Activated CD8-positive, alpha-beta T cell treated with anti-CD3 and anti-CD28 coated beads for 36 hours (primary cell): ENCODE results near the gene NOTCH2. TPM values are rescaled to one million over a fixed set of nuclear protein-coding genes. Genes with fewer than 3 reads are reported as not detected.

Experiments
- ATAC-seq: fragments of 200-7000 bp; cut with Tn5 transposase; one replicate; pipeline ENCODE4 v1.10.0; 2021; ENCODE audit warnings: mild to moderate bottlenecking, moderate library complexity
- CTCF ChIA-PET: fragments of 350-600 bp; sonication (Branson Sonifier 250); formaldehyde crosslinking; loops from one replicate; lab custom pipeline; 2021; ENCODE audit warnings: antibody characterized with exemption; lab: Charles Lee
- POLR2A ChIA-PET: fragments of 350-600 bp; sonication (Branson Sonifier 250); formaldehyde crosslinking; loops from one replicate; lab custom pipeline; 2021; ENCODE audit warnings: antibody characterized with exemption; lab: Charles Lee
- DNase-seq: peaks from one replicate; pipeline ENCODE4 v3.0.0-alpha.2; 2020
- H3K27ac Mint-ChIP-seq: one replicate; pipeline ENCODE4 v1.8.0; 2021; ENCODE audit warnings: mild to moderate bottlenecking, mixed read lengths
- H3K27me3 Mint-ChIP-seq: one replicate; pipeline ENCODE4 v1.8.0; 2021; ENCODE audit warnings: mixed read lengths
- H3K36me3 Mint-ChIP-seq: one replicate; pipeline ENCODE4 v1.8.0; 2021; ENCODE audit warnings: low read depth, mixed read lengths
- H3K4me1 Mint-ChIP-seq: one replicate; pipeline ENCODE4 v1.8.0; 2021; ENCODE audit warnings: low read depth, mixed read lengths
- H3K4me3 Mint-ChIP-seq: one replicate; pipeline ENCODE4 v1.8.0; 2021; ENCODE audit warnings: mild to moderate bottlenecking, moderate library complexity, mixed read lengths
- H3K9me3 Mint-ChIP-seq: one replicate; pipeline ENCODE4 v1.8.0; 2021; ENCODE audit warnings: mixed read lengths
- CTCF ChIP-seq: fragments of 200-600 bp; IDR thresholded peaks from one replicate; pipeline ENCODE4 v1.8.0; 2022; ENCODE audit warnings: antibody characterized with exemption, mild to moderate bottlenecking
- intact Hi-C: fragments of 100-400 bp; cut with micrococcal nuclease; formaldehyde crosslinking; loops from one replicate; pipeline ENCODE4 v1.10.0; 2022
- total RNA-seq, 2 experiments: library from RNA; stranded (reverse); gene quantifications; one replicate each; pipeline ENCODE4 v1.2.3, GENCODE V29; 2021

NOTCH2 gene
- total RNA-seq, 2 experiments from 2014 or later: 37.6 to 41.3 TPM

GRCh38 chr1:119882132-119883049 is 187.1 kb downstream of the NOTCH2 start:
- no peaks in the 10 kb centered on the region for H3K36me3 Mint-ChIP-seq
- POLR2A ChIA-PET: interaction anchor here (0.7 kb wide), 1 partner anchor 23 kb away, joined by 3 read pairs; no protein-coding TSS in a partner anchor

GRCh38 chr1:119879510-119880434 is 189.7 kb downstream of the NOTCH2 start:
- ChIA-PET CTCF (interaction anchor here (1.9 kb wide), 1 partner anchor 10 kb away, joined by 12 read pairs; no protein-coding TSS in a partner anchor), POLR2A (no interaction called here)
- intact Hi-C loops: no loop called here
- ATAC-seq (no peak), DNase-seq (no peak)
- Mint-ChIP-seq H3K27me3 (peaks cover 9% of the 10 kb centered on the region), H3K4me1 (no peaks in the 10 kb centered on the region), H3K27ac (no peak overlapping the region), H3K36me3 (no peaks in the 10 kb centered on the region), H3K4me3 (no peak overlapping the region), H3K9me3 (no peaks in the 10 kb centered on the region)
- TF ChIP-seq CTCF: no peak

More at GRCh38 chr1:119882132-119883049, 187.1 kb downstream of the NOTCH2 start:
- Mint-ChIP-seq H3K9me3 (no peaks in the 10 kb centered on the region), H3K4me3 (no peak overlapping the region), H3K4me1 (no peaks in the 10 kb centered on the region), H3K27ac (no peak overlapping the region), H3K27me3 (peaks cover 14% of the 10 kb centered on the region)
- no peak for DNase-seq
- ATAC-seq: no peak
- TF ChIP-seq CTCF: no peak
- intact Hi-C loops: no loop called here
- CTCF ChIA-PET: interaction anchor here (0.7 to 1.6 kb wide), 3 partner anchors 9 to 86 kb away, joined by 3 to 4 read pairs (median 3); no protein-coding TSS in a partner anchor

GRCh38 chr1:119878171-119878570 is 191.3 kb downstream of the NOTCH2 start:
- Mint-ChIP-seq H3K27me3 (peaks cover 13% of the 10 kb centered on the region), H3K36me3 (no peaks in the 10 kb centered on the region), H3K9me3 (no peaks in the 10 kb centered on the region), H3K4me3 (no peak overlapping the region), H3K27ac (no peak overlapping the region), H3K4me1 (no peaks in the 10 kb centered on the region)
- ChIA-PET POLR2A (no interaction called here), CTCF (interaction anchor here (0.8 to 1.9 kb wide), 2 partner anchors 8 to 9 kb away, joined by 4 to 12 read pairs; no protein-coding TSS in a partner anchor)
- intact Hi-C loops: no loop called here
- no peak for TF ChIP-seq CTCF
- ATAC-seq (no peak), DNase-seq (no peak)

- Mint-ChIP-seq H3K4me3 (no peak overlapping the region), H3K27me3 (peaks cover 9% of the 10 kb centered on the region), H3K4me1 (no peaks in the 10 kb centered on the region), H3K9me3 (no peaks in the 10 kb centered on the region), H3K27ac (no peak overlapping the region), H3K36me3 (no peaks in the 10 kb centered on the region)
- CTCF ChIA-PET: interaction anchor here (1.1 to 1.4 kb wide), 4 partner anchors 8 to 31 kb away, joined by 3 to 4 read pairs (median 4); no protein-coding TSS in a partner anchor
- no peak for ATAC-seq
- intact Hi-C loops: no loop called here
- TF ChIP-seq CTCF: no peak
- POLR2A ChIA-PET: no interaction called here
- DNase-seq: no peak
Observed at GRCh38 chr1:119874186-119874585, 195.3 kb downstream of the NOTCH2 start.
